GM18498 (cell line): ENCODE results near the gene LGALS14.
"Not testable (repeated sequence)": the region's sequence is repeated elsewhere in the genome, so short reads cannot be mapped to it uniquely, and the experiment has no call there.

Experiments
- ATAC-seq: cut with Tn5 transposase; IDR thresholded peaks from one replicate; pipeline ENCODE4 v1.9.1; 2021; ENCODE audit warnings: mild to moderate bottlenecking, moderate library complexity; ENCODE audit not compliant: unreplicated experiment

Gene LGALS14

DNA sequence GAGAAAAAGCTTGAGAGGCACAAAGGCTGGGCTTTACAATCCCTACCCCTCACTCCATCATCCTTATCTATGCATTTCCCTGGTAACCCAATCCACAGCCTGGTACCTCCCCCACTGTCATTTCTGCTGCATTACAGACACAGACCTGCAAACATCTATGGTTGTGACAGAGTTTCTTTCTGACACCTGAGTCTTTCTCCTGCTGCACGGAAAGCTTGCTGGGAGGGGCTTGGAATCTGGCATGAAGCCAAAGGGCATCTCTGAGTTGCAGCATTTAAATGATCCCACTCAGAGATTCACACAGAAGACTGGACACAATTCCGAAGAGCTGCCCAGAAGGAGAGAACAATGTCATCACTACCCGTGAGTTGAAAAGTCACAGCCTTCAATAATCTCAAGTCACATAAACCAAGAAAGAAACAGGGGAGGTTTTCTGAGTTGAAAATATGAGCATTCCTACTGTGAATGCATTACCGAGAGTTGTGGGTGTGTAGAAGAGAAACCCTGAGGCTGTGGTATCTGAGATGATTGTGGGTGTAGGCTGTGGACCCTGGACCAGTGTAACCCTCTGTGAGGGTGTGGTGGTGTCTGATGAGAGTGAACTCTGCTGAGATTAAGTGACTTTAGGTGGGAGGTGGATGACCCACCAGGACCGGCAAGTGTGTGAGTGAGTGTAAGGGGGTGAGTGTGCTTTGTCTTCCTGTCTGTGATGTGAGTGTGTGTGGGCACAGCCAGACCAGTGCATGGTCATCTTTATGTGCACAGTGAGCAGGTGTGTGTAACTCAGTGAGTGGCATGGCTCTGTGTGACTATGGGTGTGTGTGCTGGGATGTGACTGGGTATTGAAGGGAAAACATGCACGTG, at the start of gene LGALS14:
LGALS14 (plus strand) TSS at position 301 of the 864 bp plus-strand sequence; CDS start at position 349, 48 bp downstream.
- ATAC-seq, result peak; percentile 36

GRCh38 chr19:39655613-39656012, 48.7 kb upstream of the LGALS14 start, which contains the start of gene LGALS16:
LGALS16 (plus strand) TSS chr19:39655913; CDS start chr19:39655962, 49 bp downstream.
- no peak for ATAC-seq

- no peak for ATAC-seq
Measured at GRCh38 chr19:39659791-39660190, 44.5 kb upstream of the LGALS14 start.

DNA sequence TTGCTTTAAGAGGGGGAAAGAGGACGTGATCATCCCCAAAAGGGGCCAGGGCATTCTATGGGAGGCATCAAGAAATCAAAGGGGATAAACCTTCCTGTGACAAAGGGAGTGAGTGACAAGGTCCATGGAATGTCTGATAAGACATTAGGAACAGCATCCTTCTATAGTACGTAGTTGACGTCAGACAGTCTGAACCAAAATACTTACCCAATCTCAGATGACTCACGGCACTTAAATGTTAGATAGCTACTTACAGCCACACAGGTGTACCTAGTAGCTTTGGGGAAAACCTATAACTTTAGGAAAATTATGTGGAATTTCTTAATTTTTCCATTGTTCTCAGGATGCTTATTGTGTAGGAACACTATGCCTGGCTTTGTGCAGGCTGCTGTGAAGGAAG, 43.6 kb upstream of the LGALS14 start:
- no peak for ATAC-seq

- ATAC-seq, result no peak
Measured at GRCh38 chr19:39661565-39661964, 42.7 kb upstream of the LGALS14 start.

DNA sequence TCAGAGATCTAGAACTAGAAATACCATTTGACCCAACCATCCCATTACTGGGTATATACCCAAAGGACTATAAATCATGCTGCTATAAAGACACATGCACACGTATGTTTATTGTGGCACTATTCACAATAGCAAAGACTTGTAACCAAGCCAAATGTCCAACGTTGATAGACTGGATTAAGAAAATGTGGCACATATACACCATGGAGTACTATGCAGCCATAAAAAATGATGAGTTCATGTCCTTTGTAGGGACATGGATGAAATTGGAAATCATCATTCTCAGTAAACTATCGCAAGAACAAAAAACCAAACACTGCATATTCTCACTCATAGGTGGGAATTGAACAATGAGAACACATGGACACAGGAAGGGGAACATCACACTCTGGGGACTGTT, 34.4 kb upstream of the LGALS14 start:
- not testable (repeated sequence) for ATAC-seq

DNA sequence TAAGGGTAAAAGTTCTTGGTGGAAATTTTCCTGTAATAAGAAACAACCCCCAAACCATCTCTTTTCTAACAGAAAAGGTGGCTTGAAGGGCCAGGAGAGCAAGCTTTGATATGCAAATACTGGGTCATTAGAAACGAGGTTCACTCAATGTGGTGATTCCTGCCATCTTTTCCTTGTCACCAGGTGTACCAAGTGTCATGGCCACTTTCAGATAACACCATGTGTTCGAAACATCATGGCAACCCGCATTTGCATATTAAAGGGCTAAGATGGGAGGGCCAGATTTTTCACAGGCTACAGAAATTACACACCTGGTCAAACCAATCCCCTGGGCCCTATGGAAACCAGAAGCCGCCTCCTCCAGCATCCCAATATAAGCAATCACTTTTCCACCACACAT, 33.3 kb upstream of the LGALS14 start:
- no peak for ATAC-seq

DNA sequence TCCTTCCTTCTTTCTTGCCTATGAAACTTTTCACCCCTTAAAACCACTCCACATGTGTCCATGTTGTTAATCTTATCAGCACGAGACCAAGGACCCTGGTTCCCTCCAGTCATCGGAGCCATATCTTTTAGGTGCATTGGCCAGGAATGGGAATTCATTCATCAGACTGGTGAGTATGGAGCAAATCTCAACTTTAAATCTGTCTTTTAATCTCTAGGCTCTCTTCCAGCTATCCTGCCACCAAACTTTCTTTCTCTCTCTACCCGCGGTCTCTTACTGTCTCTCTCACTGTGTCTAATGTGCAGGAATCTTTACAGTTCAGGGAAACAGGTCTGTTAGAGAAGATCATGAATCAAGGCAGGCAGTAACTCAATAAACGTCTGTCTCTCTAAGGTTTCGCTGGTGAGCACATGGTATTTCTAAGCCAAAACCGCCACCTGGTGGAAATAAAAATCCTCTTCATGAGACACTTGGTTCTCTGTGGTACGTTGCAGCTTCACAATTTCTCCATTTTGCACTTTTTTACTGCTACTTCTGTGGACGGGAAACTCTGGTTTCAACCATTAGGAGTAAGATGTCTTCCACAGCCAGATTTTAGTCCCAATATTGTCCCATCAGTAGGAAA, 32.4 kb upstream of the LGALS14 start:
- no peak for ATAC-seq

DNA sequence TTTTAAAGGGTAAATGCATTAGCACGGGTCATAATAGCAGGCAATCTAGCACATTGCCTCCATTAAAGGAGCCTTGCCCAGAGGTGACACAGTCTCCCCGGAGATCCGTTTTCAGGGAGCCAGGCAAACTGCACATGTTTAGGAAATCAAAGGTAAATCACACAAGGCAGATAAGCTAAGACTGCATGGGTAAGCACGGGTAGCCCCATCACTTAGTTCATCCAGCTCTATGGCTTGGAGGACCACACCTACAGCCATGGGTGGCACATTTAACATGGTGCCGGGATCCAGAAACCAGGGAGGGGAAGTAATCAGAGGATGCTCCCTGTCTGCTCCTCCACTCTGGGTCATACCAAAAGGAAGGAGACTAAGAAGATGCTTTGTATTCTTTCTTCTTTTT, 31.8 kb upstream of the LGALS14 start:
- ATAC-seq, result no peak

DNA sequence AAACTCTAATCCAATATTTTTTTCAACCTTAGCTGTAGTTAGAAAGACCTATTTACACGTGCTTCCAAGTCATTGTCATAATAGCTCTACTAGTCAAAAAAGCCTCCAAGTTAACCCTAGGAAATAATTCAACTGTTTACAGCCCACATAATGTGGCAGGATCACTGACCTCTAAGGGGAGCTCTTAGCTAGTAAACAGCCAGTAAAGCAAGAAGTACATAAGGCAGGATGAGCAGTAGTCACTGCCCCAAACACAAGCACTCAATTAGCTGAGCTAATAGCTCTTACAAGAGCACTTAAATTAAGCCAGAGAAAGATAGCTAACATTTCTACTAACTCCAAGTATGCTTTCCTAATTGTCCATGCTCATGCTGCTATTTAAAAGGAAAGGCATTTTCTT, 30.4 kb upstream of the LGALS14 start:
- not testable (repeated sequence) for ATAC-seq

GRCh38 chr19:39676004-39676403, 28.3 kb upstream of the LGALS14 start:
- no peak for ATAC-seq

- no peak for ATAC-seq
Measured at GRCh38 chr19:39677961-39678889, 26.1 kb upstream of the LGALS14 start.

- peak; percentile 73 for ATAC-seq
Measured at GRCh38 chr19:39679056-39679790, 25.1 kb upstream of the LGALS14 start.

- peak; percentile 12 for ATAC-seq
Measured at GRCh38 chr19:39679791-39680168, 24.5 kb upstream of the LGALS14 start.

GRCh38 chr19:39680593-39680992, 23.7 kb upstream of the LGALS14 start:
- ATAC-seq, result no peak

- no peak for ATAC-seq
Measured at GRCh38 chr19:39681416-39681815, 22.9 kb upstream of the LGALS14 start.

- ATAC-seq, result no peak
Measured at GRCh38 chr19:39684267-39684666, 20.0 kb upstream of the LGALS14 start.

DNA sequence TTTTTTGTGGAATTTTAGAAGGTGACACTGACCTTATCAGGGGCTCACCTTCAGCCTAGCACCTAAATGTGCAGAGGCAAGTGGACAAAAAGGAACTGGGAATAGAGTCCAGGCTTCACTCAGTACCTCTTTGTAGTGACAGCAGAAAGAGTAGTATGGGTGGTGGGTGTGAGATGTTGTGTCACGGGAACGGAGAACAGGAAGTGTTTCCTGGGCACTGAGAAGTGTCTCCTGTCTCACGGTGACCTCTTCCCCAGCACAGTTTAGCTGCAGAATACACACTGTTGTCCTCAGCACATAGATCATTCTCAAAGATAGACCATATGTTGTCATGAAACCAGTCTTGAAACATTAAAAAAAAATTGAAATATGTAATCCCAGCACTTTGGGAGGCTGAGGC, 17.5 kb upstream of the LGALS14 start:
- ATAC-seq, result no peak

- ATAC-seq, result not testable (repeated sequence)
Measured at GRCh38 chr19:39688637-39689036, 15.6 kb upstream of the LGALS14 start.

DNA sequence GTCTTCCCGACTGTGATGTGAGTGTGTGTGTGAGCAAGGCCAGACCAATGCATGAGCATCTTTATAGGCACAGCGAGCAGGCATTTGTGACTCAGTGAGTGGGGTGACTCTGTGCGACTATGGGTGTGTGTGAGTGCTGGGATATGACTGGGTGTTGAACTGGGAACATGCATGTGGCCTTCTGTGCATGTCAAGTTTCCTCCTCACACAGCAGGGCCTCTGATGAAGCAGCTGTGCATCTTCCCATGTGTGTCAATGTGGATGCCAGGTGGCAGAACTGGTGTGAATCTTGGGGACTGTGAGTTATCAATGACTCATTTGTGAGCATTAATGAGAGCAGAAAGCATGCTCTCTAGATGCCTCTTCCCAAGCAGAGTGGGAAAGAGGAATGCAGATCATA, 12.1 kb upstream of the LGALS14 start:
- ATAC-seq, result no peak
